Endothelial cell of umbilical vein (primary cell): ENCODE results near the gene ZC3H7A.

Experiments used
- CTCF ChIP-seq, 2 donors: IDR thresholded peaks; 1 replicate in 1 of 2; 2 replicates in 1 of 2; pipeline ENCODE4 v1.5.1; 2011; ENCODE audit warnings: low read length in 2 of 2, mild to moderate bottlenecking in 2 of 2, moderate library complexity in 2 of 2, control low read depth in 1 of 2, inconsistent platforms in 1 of 2, low read depth in 1 of 2; ENCODE audit not compliant: insufficient read depth in 1 of 2; ENCODE audit errors: extremely low read depth in 1 of 2
- JUN ChIP-seq: IDR thresholded peaks from 2 replicates; pipeline ENCODE4 v1.6.1; 2011; ENCODE audit warnings: borderline replicate concordance, low read depth; ENCODE audit not compliant: insufficient read length, insufficient read depth
- MYC ChIP-seq: IDR thresholded peaks from one replicate; pipeline ENCODE4 v1.6.1; 2011; ENCODE audit warnings: mild to moderate bottlenecking, low read depth, low read length
- POLR2A ChIP-seq: IDR thresholded peaks from 2 replicates; pipeline ENCODE4 v1.6.1; 2012; ENCODE audit warnings: low read depth, mild to moderate bottlenecking, control low read depth, low read length
- POLR2AphosphoS5 ChIP-seq: IDR thresholded peaks from 2 replicates; pipeline ENCODE4 v1.6.1; 2012; ENCODE audit warnings: low read depth, mild to moderate bottlenecking, control low read depth, low read length, moderate library complexity; ENCODE audit not compliant: insufficient read depth

GRCh38 chr16:11797166-11797956, at the start of gene ZC3H7A:
- TF ChIP-seq CTCF (IDR thresholded peaks at IDR 0.05; ENCODE audit: extremely low read depth in 1 of 2, insufficient read depth in 1 of 2, low read depth in 1 of 2, low read length in 2 of 2) (peak; percentile 49 to 88), POLR2AphosphoS5 (peak; percentile 83), POLR2A (peak; percentile 98), MYC (no peak), JUN (no peak)
